Epithelial cell of esophagus (primary cell): ENCODE data around the gene GRAMD4.
A peak's percentile ranks its signal among the peaks of the same experiment; 100 is the strongest.

ENCODE experiments used
- DNase-seq: peaks from one replicate; pipeline ENCODE4 v3.0.0; 2010; ENCODE audit warnings: low read depth
- H3K4me3 ChIP-seq: 2 replicates; pipeline ENCODE4 v1.5.1; 2011; ENCODE audit warnings: mild to moderate bottlenecking, low read length, control low read depth
- CTCF ChIP-seq: IDR thresholded peaks from 2 replicates; pipeline ENCODE4 v1.5.1; 2011; ENCODE audit warnings: low read depth, mild to moderate bottlenecking, low read length, control low read depth, inconsistent platforms; ENCODE audit not compliant: insufficient read depth; ENCODE audit errors: missing control alignments

GRAMD4 gene

GRCh38 chr22:46678785-46679700 lies 58.9 kb downstream of the GRAMD4 start:
- H3K4me3 ChIP-seq: no peak overlapping the region
- DNase-seq: no peak
- no peak for TF ChIP-seq CTCF

GRCh38 chr22:46679706-46680269 lies 59.6 kb downstream of the GRAMD4 start:
- H3K4me3 ChIP-seq: no peak overlapping the region
- no peak for DNase-seq
- no peak for TF ChIP-seq CTCF

GRCh38 chr22:46681010-46681409 lies 60.8 kb downstream of the GRAMD4 start:
- no peak for DNase-seq
- TF ChIP-seq CTCF: peak; percentile 29
- H3K4me3 ChIP-seq: no peak overlapping the region

- no peak for DNase-seq
- no peak overlapping the region for H3K4me3 ChIP-seq
- TF ChIP-seq CTCF: no peak
These were observed 62.0 kb downstream of the GRAMD4 start for GRCh38 chr22:46682011-46682731.

GRCh38 chr22:46684706-46685105 lies 64.5 kb downstream of the GRAMD4 start:
- no peak overlapping the region for H3K4me3 ChIP-seq
- TF ChIP-seq CTCF: no peak
- DNase-seq: no peak

GRCh38 chr22:46686221-46687047 lies 66.2 kb downstream of the GRAMD4 start:
- DNase-seq: no peak
- no peak for TF ChIP-seq CTCF
- no peak overlapping the region for H3K4me3 ChIP-seq
